Raji (cell line): Measurements from ENCODE around the gene POLK.

Experiments used
- POLR2A ChIP-seq: IDR thresholded peaks from 2 replicates; pipeline ENCODE4 v1.6.1; 2011; ENCODE audit warnings: low read depth, low read length, control low read depth; ENCODE audit not compliant: insufficient read depth

The POLK gene

GRCh38 chr5:75511435-75512382 lies at the start of gene POLK, which contains the start of gene CERT1:
Gene POLK (plus strand): TSS chr5:75511891.
Gene CERT1 (minus strand): TSS chr5:75511629. CDS start chr5:75511207, 422 bp downstream.
- peak; percentile 78 for TF ChIP-seq POLR2A

GRCh38 chr5:75463726-75464125 lies 48.0 kb upstream of the POLK start:
- no peak for TF ChIP-seq POLR2A

- TF ChIP-seq POLR2A, result no peak
Measured at GRCh38 chr5:75465480-75465879, 46.2 kb upstream of the POLK start.

- no peak for TF ChIP-seq POLR2A
Measured at GRCh38 chr5:75466006-75466716, 45.5 kb upstream of the POLK start.

- TF ChIP-seq POLR2A, result no peak
Measured at GRCh38 chr5:75468593-75468992, 43.1 kb upstream of the POLK start.

- no peak for TF ChIP-seq POLR2A
Measured at GRCh38 chr5:75469017-75469416, 42.7 kb upstream of the POLK start.

GRCh38 chr5:75471193-75471592 lies 40.5 kb upstream of the POLK start:
- TF ChIP-seq POLR2A, result no peak

- no peak for TF ChIP-seq POLR2A
Measured at GRCh38 chr5:75472973-75473372, 38.7 kb upstream of the POLK start.

GRCh38 chr5:75473463-75473862 lies 38.2 kb upstream of the POLK start:
- no peak for TF ChIP-seq POLR2A

GRCh38 chr5:75475364-75475763 lies 36.3 kb upstream of the POLK start:
- no peak for TF ChIP-seq POLR2A

GRCh38 chr5:75481024-75481423 lies 30.7 kb upstream of the POLK start:
- no peak for TF ChIP-seq POLR2A

GRCh38 chr5:75482482-75482881 lies 29.2 kb upstream of the POLK start:
- TF ChIP-seq POLR2A, result no peak

- TF ChIP-seq POLR2A, result no peak
Measured at GRCh38 chr5:75484605-75485004, 27.1 kb upstream of the POLK start.

GRCh38 chr5:75491621-75492020 lies 20.1 kb upstream of the POLK start:
- TF ChIP-seq POLR2A, result no peak

GRCh38 chr5:75496026-75496425 lies 15.7 kb upstream of the POLK start:
- no peak for TF ChIP-seq POLR2A

- no peak for TF ChIP-seq POLR2A
Measured at GRCh38 chr5:75498208-75498777, 13.4 kb upstream of the POLK start.
